Smooth muscle cell (in vitro differentiated cells): Measurements from ENCODE around the gene UBAC2. TPM values are rescaled to one million over a fixed set of nuclear protein-coding genes. Genes with fewer than 3 reads are reported as not detected.

Source experiments
- DNase-seq: peaks from one replicate; lab custom pipeline; 2025; ENCODE audit not compliant: unreplicated experiment; lab: John Stamatoyannopoulos, UW
- H2AFZ ChIP-seq: fragments of 200-600 bp; sonication (generic); 2 replicates; pipeline ENCODE4 v1.6.0; 2016; ENCODE audit warnings: antibody characterized with exemption, low read depth, mild to moderate bottlenecking
- H3F3A ChIP-seq: fragments of 200-600 bp; sonication (generic); 2 replicates; pipeline ENCODE4 v1.6.0; 2017; ENCODE audit warnings: antibody characterized with exemption, low read depth
- H3K27ac ChIP-seq: fragments of 200-600 bp; sonication (generic); 2 replicates; pipeline ENCODE4 v1.5.1; 2016; ENCODE audit warnings: low read depth, mild to moderate bottlenecking
- H3K27me3 ChIP-seq: fragments of 200-600 bp; sonication (generic); 2 replicates; pipeline ENCODE4 v1.6.1; 2016; ENCODE audit warnings: low read depth, mild to moderate bottlenecking
- H3K36me3 ChIP-seq: fragments of 200-600 bp; sonication (generic); 2 replicates; pipeline ENCODE4 v1.5.1; 2016; ENCODE audit warnings: low read depth
- H3K4me1 ChIP-seq: fragments of 200-600 bp; sonication (generic); 2 replicates; pipeline ENCODE4 v1.5.1; 2016; ENCODE audit warnings: low read depth
- H3K4me2 ChIP-seq: fragments of 200-600 bp; sonication (generic); 2 replicates; pipeline ENCODE4 v1.6.0; 2016; ENCODE audit warnings: mild to moderate bottlenecking
- H3K4me3 ChIP-seq: fragments of 200-600 bp; sonication (generic); 2 replicates; pipeline ENCODE4 v1.5.1; 2016; ENCODE audit warnings: mild to moderate bottlenecking
- H3K79me2 ChIP-seq: fragments of 200-600 bp; sonication (generic); 2 replicates; pipeline ENCODE4 v1.6.0; 2016; ENCODE audit warnings: low read depth, mild to moderate bottlenecking
- H3K9ac ChIP-seq: fragments of 200-600 bp; sonication (generic); 2 replicates; pipeline ENCODE4 v1.6.0; 2016; ENCODE audit warnings: low read depth
- H3K9me3 ChIP-seq: fragments of 200-600 bp; sonication (generic); replicated peaks from 2 replicates; pipeline ENCODE4 v1.5.1; 2016; ENCODE audit warnings: low read depth
- H4K20me1 ChIP-seq: fragments of 200-600 bp; sonication (generic); 2 replicates; pipeline ENCODE4 v1.6.0; 2016; ENCODE audit warnings: low read depth
- WGBS: methylation state at CpG from one replicate; pipeline ENCODE4 v1.1.7; 2016; ENCODE audit warnings: low lambda C conversion rate; 5-methylcytosine and 5-hydroxymethylcytosine counted together
- polyA plus RNA-seq: library from polyadenylated mRNA; unstranded; fragments of >200 nt; fragmentation: Nextera tagmentation; extraction: Ambion mirVana; gene quantifications from 2 replicates; pipeline ENCODE4 v1.2.1, GENCODE V29; 2016
- total RNA-seq: library from RNA; depleted of rRNA; stranded (reverse); fragments of >200 nt; gene quantifications from 2 replicates; pipeline ENCODE4 v1.2.3, GENCODE V29; 2014
- TF ChIP-seq, protein P1 (sequence below): fragments of 200-600 bp; sonication (generic); IDR thresholded peaks from 2 replicates; pipeline ENCODE4 v1.5.1; 2017; ENCODE audit warnings: borderline replicate concordance, mild to moderate bottlenecking, antibody characterized with exemption; ENCODE audit not compliant: insufficient read depth, poor library complexity, severe bottlenecking

UBAC2 gene
- total and polyA plus RNA-seq, 2 experiments from 2014 or later, result 58.4 to 74.0 TPM

DNA sequence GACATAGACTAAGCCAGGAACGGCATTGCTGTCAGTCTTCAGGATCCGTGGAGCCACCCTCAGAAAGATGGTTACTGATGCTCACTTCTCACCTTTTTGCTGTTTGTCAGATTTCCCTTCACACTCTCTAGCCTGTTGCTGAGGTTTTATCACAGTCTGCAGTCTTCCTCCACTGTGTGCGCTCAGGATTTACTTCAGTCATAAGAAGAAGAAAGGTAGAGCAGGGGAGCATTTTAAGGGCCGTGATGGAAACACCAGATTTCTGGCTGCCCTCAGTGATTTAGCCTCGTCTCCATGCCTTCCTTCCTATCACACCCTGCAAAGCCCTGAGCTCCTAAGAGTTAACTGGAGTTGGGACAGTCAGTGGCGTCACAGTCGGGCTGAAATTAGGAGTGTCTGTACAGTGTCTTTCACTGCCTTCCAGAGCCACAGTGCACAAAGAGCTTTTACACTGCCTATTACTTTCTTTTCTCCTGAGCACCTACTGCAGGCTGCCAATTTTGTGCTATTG lies 166.5 kb downstream of the UBAC2 start:
- H2AFZ ChIP-seq, result no peak overlapping the region
- peak overlapping the region; percentile 58 for H3K27ac ChIP-seq
- no peak overlapping the region for H3K4me3 ChIP-seq
- H3K9ac ChIP-seq, result peak overlapping the region; percentile 7
- WGBS, result 32% methylated on average over 7 of the region's 7 CpGs
- H3K4me2 ChIP-seq, result peak overlapping the region; percentile 77
- H3K9me3 ChIP-seq, result no peaks in the 10 kb centered on the region
- H3K4me1 ChIP-seq, result no peaks in the 10 kb centered on the region
- TF ChIP-seq, protein P1, sequence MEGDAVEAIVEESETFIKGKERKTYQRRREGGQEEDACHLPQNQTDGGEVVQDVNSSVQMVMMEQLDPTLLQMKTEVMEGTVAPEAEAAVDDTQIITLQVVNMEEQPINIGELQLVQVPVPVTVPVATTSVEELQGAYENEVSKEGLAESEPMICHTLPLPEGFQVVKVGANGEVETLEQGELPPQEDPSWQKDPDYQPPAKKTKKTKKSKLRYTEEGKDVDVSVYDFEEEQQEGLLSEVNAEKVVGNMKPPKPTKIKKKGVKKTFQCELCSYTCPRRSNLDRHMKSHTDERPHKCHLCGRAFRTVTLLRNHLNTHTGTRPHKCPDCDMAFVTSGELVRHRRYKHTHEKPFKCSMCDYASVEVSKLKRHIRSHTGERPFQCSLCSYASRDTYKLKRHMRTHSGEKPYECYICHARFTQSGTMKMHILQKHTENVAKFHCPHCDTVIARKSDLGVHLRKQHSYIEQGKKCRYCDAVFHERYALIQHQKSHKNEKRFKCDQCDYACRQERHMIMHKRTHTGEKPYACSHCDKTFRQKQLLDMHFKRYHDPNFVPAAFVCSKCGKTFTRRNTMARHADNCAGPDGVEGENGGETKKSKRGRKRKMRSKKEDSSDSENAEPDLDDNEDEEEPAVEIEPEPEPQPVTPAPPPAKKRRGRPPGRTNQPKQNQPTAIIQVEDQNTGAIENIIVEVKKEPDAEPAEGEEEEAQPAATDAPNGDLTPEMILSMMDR, result no peak
- no peaks in the 10 kb centered on the region for H3K27me3 ChIP-seq
- no peaks in the 10 kb centered on the region for H3F3A ChIP-seq
- H3K36me3 ChIP-seq, result no peaks in the 10 kb centered on the region
- no peaks in the 10 kb centered on the region for H4K20me1 ChIP-seq
- DNase-seq, result no peak
- H3K79me2 ChIP-seq, result peaks cover 8% of the 10 kb centered on the region

DNA sequence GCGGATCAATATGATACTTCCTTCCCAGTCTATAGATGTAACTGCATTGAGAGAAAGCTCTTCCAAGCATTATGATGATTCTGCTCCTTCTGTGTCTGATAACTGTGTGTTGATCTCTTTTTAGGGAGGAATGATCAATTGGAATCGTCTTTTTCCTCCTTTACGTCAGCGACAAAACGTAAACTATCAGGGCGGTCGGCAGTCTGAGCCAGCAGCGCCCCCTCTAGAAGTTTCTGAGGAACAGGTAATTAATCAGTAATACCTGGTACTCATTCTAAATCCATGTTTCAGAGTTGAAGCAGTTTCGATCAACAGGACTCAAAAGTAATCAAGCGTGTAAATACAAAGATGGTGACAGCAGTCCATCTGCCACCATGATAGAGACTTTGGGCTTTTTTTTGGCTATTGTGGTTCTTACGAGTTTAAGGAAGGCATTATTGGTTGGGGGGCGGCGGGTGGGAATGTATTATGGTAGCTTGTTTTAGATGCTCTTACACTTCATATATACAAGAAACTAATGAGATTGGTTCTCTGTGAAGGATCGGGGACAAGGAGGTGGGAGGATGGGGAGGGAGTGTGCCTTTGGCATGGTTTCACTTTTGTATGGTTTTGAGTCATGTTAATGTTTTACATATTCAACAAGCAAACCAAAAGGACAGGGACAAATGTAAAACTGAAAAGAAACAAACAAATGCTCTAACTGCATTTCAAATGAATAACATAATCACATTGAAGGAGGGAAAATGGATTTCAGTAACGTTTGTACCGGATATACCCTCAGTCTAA lies 167.2 kb downstream of the UBAC2 start:
- no peak for DNase-seq
- H3K4me2 ChIP-seq, result peak overlapping the region; percentile 77
- WGBS, result 83% methylated on average over 16 of the region's 16 CpGs
- peak overlapping the region; percentile 58 for H3K27ac ChIP-seq
- no peaks in the 10 kb centered on the region for H3K27me3 ChIP-seq
- no peaks in the 10 kb centered on the region for H3K9me3 ChIP-seq
- H2AFZ ChIP-seq, result no peak overlapping the region
- H3K79me2 ChIP-seq, result peaks cover 8% of the 10 kb centered on the region
- H3K36me3 ChIP-seq, result no peaks in the 10 kb centered on the region
- peak overlapping the region; percentile 7 for H3K9ac ChIP-seq
- TF ChIP-seq, protein P1, result no peak
- no peaks in the 10 kb centered on the region for H3F3A ChIP-seq
- no peaks in the 10 kb centered on the region for H4K20me1 ChIP-seq
- H3K4me3 ChIP-seq, result no peak overlapping the region
- no peaks in the 10 kb centered on the region for H3K4me1 ChIP-seq

DNA sequence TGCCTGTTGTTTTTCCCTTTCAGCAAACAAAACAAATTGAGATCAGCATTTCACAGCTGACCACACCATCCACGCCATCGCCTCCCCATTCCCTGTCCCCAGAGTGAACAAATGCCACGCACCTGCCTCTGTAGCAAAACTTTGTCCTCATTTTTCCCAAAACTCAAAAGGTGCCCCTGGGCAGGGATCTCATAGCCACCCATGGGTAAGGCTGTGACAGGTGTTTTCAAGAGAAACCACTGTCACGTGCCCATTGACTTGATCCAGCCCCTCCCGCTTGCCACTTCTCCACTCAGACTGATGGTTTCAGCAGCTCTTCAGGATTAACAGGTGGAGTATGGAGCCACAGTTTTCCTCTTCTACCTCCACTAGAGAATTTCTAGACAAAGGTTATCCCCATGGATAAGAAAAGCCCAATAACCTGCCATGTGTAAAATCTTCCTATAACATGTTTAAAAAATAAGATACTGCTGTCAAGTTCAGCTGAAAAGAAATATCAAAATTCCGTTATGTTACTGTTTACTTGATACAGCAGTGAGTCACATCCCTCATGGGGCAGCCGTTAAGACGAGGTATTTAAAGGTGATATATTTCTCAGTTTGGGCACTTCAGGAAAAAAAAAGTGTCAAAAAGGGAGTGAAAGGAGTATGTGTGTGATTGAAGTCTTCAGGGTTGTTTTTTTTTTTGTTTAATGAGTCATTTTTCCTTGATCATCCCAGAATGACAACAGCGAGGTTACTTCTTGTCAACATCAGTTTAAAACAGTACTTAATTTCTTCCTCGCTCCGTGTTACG lies 170.0 kb downstream of the UBAC2 start:
- Histone ChIP-seq H3K79me2 (no peaks in the 10 kb centered on the region), H3K4me1 (no peaks in the 10 kb centered on the region), H3K4me2 (no peak overlapping the region), H2AFZ (no peak overlapping the region), H4K20me1 (no peaks in the 10 kb centered on the region), H3K27ac (no peak overlapping the region), H3K9ac (no peak overlapping the region), H3K4me3 (no peak overlapping the region), H3K36me3 (no peaks in the 10 kb centered on the region), H3K9me3 (no peaks in the 10 kb centered on the region), H3F3A (no peaks in the 10 kb centered on the region), H3K27me3 (no peaks in the 10 kb centered on the region)
- TF ChIP-seq, protein P1, result no peak
- WGBS, result 93% methylated on average over 12 of the region's 12 CpGs
- DNase-seq, result no peak
